OCI-LY7 (cell line): ENCODE measurements around the gene FBXW8. TPM values are rescaled to one million over a fixed set of nuclear protein-coding genes. Genes with fewer than 3 reads are reported as not detected.

ENCODE experiments used
- BruUV-seq: library from RNA; stranded (reverse); fragments of 400-500 nt; replicated peaks from 2 replicates; lab custom pipeline; 2021; lab: Mats Ljungman, UMichigan
- CTCF ChIA-PET: fragments of 300-600 bp; sonication (Branson Sonifier 250); formaldehyde crosslinking; loops from one replicate; lab custom pipeline; 2022; ENCODE audit warnings: antibody characterized with exemption; ENCODE audit not compliant: unreplicated experiment; lab: Charles Lee
- POLR2A ChIA-PET: fragments of 300-600 bp; sonication (Branson Sonifier 250); formaldehyde crosslinking; loops from one replicate; lab custom pipeline; 2022; ENCODE audit warnings: antibody characterized with exemption; lab: Charles Lee
- DNase-seq: peaks from one replicate; pipeline ENCODE4 v3.0.0-alpha.2; 2015; ENCODE audit warnings: low spot score
- H2AFZ ChIP-seq: fragments of 200-600 bp; sonication (generic), shearing (Covaris generic); 2 replicates; pipeline ENCODE4 v1.6.1; 2014; ENCODE audit warnings: mild to moderate bottlenecking, antibody characterized with exemption, low read length, moderate library complexity
- H3K27ac ChIP-seq: fragments of 200-600 bp; sonication (generic); 2 replicates; pipeline ENCODE4 v1.5.1; 2014; ENCODE audit warnings: mixed run types, low read depth, mild to moderate bottlenecking, moderate library complexity, low read length, inconsistent platforms; ENCODE audit not compliant: poor library complexity, severe bottlenecking
- H3K36me3 ChIP-seq: fragments of 200-600 bp; sonication (generic); 2 replicates; pipeline ENCODE4 v1.6.1; 2014; ENCODE audit warnings: mild to moderate bottlenecking, antibody characterized with exemption, low read length, moderate library complexity, mixed read lengths; ENCODE audit not compliant: insufficient read depth
- H3K4me1 ChIP-seq: fragments of 200-600 bp; sonication (generic); 2 replicates; pipeline ENCODE4 v1.5.1; 2014; ENCODE audit warnings: mild to moderate bottlenecking, low read length; ENCODE audit not compliant: insufficient read depth, poor library complexity, severe bottlenecking
- H3K4me2 ChIP-seq: fragments of 200-600 bp; sonication (generic); 2 replicates; pipeline ENCODE4 v1.6.1; 2014; ENCODE audit warnings: mild to moderate bottlenecking, low read length
- H3K4me3 ChIP-seq: fragments of 200-600 bp; sonication (generic); 2 replicates; pipeline ENCODE4 v1.5.1; 2014; ENCODE audit warnings: mild to moderate bottlenecking, low read depth, low read length; ENCODE audit not compliant: poor library complexity, severe bottlenecking
- H3K79me2 ChIP-seq: fragments of 200-600 bp; sonication (generic); 2 replicates; pipeline ENCODE4 v1.6.1; 2016; ENCODE audit warnings: low read depth, mild to moderate bottlenecking, low read length, moderate library complexity, mixed read lengths; ENCODE audit not compliant: insufficient read depth
- H3K9me2 ChIP-seq: fragments of 200-600 bp; sonication (generic); 2 replicates; pipeline ENCODE4 v1.6.1; 2016; ENCODE audit warnings: mild to moderate bottlenecking, low read length, mixed read lengths; ENCODE audit not compliant: insufficient read depth
- H3K9me3 ChIP-seq: fragments of 200-600 bp; sonication (generic); 2 replicates; pipeline ENCODE4 v1.6.1; 2014; ENCODE audit warnings: mild to moderate bottlenecking, mixed run types, low read length, mixed read lengths
- H4K20me1 ChIP-seq: fragments of 200-600 bp; sonication (generic); 2 replicates; pipeline ENCODE4 v1.6.1; 2014; ENCODE audit warnings: mild to moderate bottlenecking, antibody characterized with exemption, low read length, moderate library complexity, mixed read lengths; ENCODE audit not compliant: insufficient read depth
- CTCF ChIP-seq: fragments of 200-600 bp; sonication (generic); conservative IDR thresholded peaks from 2 replicates; pipeline ENCODE4 v1.5.1; 2014; ENCODE audit warnings: mild to moderate bottlenecking, antibody characterized with exemption, low read length, moderate library complexity, mixed read lengths
- EZH2phosphoT487 ChIP-seq: fragments of 200-600 bp; sonication (generic); IDR thresholded peaks from 2 replicates; pipeline ENCODE4 v1.6.1; 2018; ENCODE audit warnings: low read depth, borderline replicate concordance, mild to moderate bottlenecking, mixed run types, antibody characterized with exemption, low read length, moderate library complexity, mixed read lengths
- intact Hi-C: fragments of 100-400 bp; cut with micrococcal nuclease; formaldehyde crosslinking; loops from one replicate; pipeline ENCODE4 v1.10.0; 2022; ENCODE audit not compliant: unreplicated experiment
- total RNA-seq, 2 experiments: library from RNA; depleted of rRNA in 1 of 2; stranded (reverse); fragments of >200 nt in 1 of 2; shearing (Covaris generic) in 1 of 2; gene quantifications; 2 replicates each; pipeline ENCODE4 v1.2.3, GENCODE V29; 2014 to 2022

Gene FBXW8
- total RNA-seq, 2 experiments from 2014 or later, result 29.8 to 34.0 TPM

GRCh38 chr12:116978791-116979508 is 68.2 kb downstream of the FBXW8 start:
- Histone ChIP-seq H3K4me2 (peak overlapping the region; percentile 85), H3K79me2 (peaks cover 8% of the 10 kb centered on the region; the same call in 1 of the 2 replicates), H3K4me1 (peaks cover 58% of the 10 kb centered on the region), H3K9me2 (no peaks in the 10 kb centered on the region), H3K36me3 (peaks cover 2% of the 10 kb centered on the region), H2AFZ (peak overlapping the region; percentile 63; the same call in 1 of the 2 replicates), H3K9me3 (no peaks in the 10 kb centered on the region), H4K20me1 (no peaks in the 10 kb centered on the region), H3K27ac (peak overlapping the region; percentile 87), H3K4me3 (peak overlapping the region; percentile 66)
- CTCF ChIA-PET, result interaction anchor here (0.5 to 2.0 kb wide), 3 partner anchors 22 to 270 kb away, joined by 3 to 11 read pairs (median 7); no protein-coding TSS in a partner anchor
- POLR2A ChIA-PET, result interaction anchor here (0.6 to 3.1 kb wide), 12 partner anchors 10 to 1124 kb away, joined by 3 to 12 read pairs (median 4); partner anchors contain the start of genes HRK and MAP1LC3B2
- intact Hi-C loops, result loop anchor here (2.0 to 5.0 kb wide), 3 partner anchors 68 to 272 kb away; partner anchors contain the start of gene FBXW8
- TF ChIP-seq CTCF, result no peak
- no peak for TF ChIP-seq EZH2phosphoT487
- no TSS peak for BruUV-seq
- DNase-seq, result peak; percentile 38

GRCh38 chr12:116980083-116980482 is 69.3 kb downstream of the FBXW8 start:
- peak overlapping the region; percentile 87 for H3K27ac ChIP-seq
- H3K4me1 ChIP-seq, result peaks cover 58% of the 10 kb centered on the region
- H3K79me2 ChIP-seq, result peaks cover 8% of the 10 kb centered on the region; the same call in 1 of the 2 replicates
- H3K9me2 ChIP-seq, result no peaks in the 10 kb centered on the region
- H3K4me2 ChIP-seq, result peak overlapping the region; percentile 85
- H3K36me3 ChIP-seq, result no peaks in the 10 kb centered on the region; the same call in 1 of the 2 replicates
- H4K20me1 ChIP-seq, result no peaks in the 10 kb centered on the region
- TF ChIP-seq CTCF (no peak), EZH2phosphoT487 (no peak)
- POLR2A ChIA-PET, result interaction anchor here (0.6 to 3.1 kb wide), 8 partner anchors 11 to 100 kb away, joined by 3 to 12 read pairs (median 4); partner anchors contain the start of genes FBXW8 and HRK
- CTCF ChIA-PET, result no interaction called here
- peak overlapping the region; percentile 66 for H3K4me3 ChIP-seq
- no TSS peak for BruUV-seq
- no peak overlapping the region for H2AFZ ChIP-seq
- intact Hi-C loops, result no loop called here
- no peak for DNase-seq
- H3K9me3 ChIP-seq, result no peaks in the 10 kb centered on the region
